ENCODE results near the gene FAM120B.

The FAM120B gene

DNA sequence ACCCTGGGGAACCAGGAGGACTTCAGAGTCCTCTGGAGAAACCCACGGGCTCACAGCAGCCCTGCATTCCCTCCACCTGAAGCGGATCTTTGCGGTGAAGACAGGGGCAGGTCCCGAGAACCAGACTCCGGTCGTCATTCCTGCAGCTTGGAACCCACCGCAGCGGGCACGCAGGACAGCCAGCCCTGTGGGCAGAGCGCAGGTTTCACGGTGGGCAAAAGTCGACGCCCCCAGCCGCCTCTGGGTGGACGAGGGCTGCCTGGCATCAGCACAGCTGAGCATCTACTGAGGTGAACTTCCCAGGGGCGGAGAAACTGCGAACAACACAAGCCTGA, 128.2 kb downstream of the FAM120B start:
- no peak for ATAC-seq
- Mint-ChIP-seq H3K4me3 (no peak overlapping the region), H3K9me3 (peaks cover 6% of the 10 kb centered on the region), H3K27me3 (peaks cover 25% of the 10 kb centered on the region), H3K4me1 (no peaks in the 10 kb centered on the region), H3K27ac (no peak overlapping the region), H3K36me3 (peaks cover 6% of the 10 kb centered on the region)

DNA sequence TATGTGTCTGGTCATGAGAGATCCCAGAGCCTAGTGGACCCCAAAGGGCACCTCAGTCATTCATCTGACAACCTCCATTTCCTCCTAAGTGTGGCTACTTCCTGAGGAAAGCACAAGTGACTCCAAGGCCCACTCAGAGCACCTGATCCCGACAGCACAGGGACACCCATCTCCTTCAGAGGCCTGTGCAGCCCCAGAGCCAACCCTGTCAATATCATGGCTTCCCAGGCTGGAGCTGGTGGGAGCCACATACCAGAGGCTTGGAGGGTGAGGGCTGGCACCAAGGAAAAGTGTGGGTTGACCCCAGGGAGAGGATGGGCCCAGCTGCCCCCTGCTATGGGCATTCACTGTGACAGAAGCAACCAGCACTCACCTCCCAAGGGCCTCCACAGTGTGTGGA, 129.2 kb downstream of the FAM120B start:
- Mint-ChIP-seq H3K27me3 (peaks cover 26% of the 10 kb centered on the region), H3K36me3 (peaks cover 6% of the 10 kb centered on the region), H3K27ac (no peak overlapping the region), H3K4me3 (no peak overlapping the region), H3K4me1 (no peaks in the 10 kb centered on the region), H3K9me3 (peaks cover 6% of the 10 kb centered on the region)
- no peak for ATAC-seq

DNA sequence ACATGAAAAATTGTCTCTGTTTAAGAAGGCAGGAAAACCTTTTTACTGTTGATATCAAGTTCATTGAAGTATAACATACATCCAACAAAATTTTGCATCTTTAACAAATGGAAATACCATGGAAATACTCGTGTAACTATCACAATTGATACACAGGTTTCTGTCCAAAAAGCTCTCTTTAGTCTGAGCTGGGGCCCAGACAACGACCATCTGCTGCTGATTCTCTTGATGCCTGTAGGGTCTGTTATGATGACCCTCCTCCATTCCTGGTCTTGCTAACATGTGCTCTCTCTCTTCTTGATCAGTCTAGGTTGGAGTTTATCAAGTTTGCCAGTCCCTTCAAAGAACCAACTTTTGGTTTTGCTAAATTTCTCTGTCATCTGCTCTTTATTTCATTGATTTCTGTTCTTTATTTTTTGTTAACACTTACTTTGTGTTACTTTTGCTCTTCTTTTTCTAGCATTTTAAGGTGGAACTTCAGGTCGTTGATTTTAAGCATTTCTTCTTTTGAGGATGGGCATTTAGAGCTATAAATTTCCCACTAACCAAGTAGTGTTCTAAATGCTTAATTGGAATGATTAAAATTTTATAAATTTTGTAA, 129.8 kb downstream of the FAM120B start:
- no peak for ATAC-seq
- peaks cover 6% of the 10 kb centered on the region for H3K36me3 Mint-ChIP-seq
- peaks cover 6% of the 10 kb centered on the region for H3K9me3 Mint-ChIP-seq
- H3K27me3 Mint-ChIP-seq: peaks cover 26% of the 10 kb centered on the region
- no peaks in the 10 kb centered on the region for H3K4me1 Mint-ChIP-seq
- H3K27ac Mint-ChIP-seq: no peak overlapping the region
- no peak overlapping the region for H3K4me3 Mint-ChIP-seq

DNA sequence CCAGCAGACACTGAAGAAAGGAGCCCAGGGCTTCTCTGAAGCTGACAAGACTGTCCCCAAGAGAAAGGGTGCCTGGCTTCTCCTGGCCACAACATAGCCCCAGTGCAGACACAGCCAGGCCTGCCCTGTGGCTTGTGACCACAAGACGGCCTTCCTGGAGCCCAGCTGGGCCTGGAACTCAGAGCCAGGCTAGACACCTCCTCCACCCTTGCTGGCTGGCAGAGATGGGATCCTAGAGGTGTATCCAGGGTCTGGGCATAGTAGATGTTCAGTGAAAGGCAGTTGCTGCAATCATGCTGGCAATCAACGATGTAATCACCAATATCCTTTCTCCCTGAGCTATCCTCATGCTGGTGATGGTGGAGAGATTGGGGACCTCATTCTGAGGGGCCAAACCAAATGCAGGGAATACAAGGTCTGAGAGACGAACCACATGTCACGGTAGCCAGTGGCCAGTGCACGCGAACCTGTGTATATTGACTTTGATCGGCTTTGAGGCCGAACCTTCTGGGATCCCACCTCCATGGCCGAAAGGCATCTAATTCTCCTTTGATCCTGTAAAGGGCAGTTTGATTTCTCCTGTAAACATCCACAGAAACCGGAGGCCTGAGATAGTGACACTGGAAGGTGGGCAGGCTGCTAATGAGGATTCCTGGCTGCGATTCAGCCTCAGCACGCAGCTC, 131.3 kb downstream of the FAM120B start:
- H3K36me3 Mint-ChIP-seq: peaks cover 6% of the 10 kb centered on the region
- H3K4me3 Mint-ChIP-seq: no peak overlapping the region
- H3K4me1 Mint-ChIP-seq: no peaks in the 10 kb centered on the region
- H3K9me3 Mint-ChIP-seq: peaks cover 6% of the 10 kb centered on the region
- no peak for ATAC-seq
- peaks cover 26% of the 10 kb centered on the region for H3K27me3 Mint-ChIP-seq
- no peak overlapping the region for H3K27ac Mint-ChIP-seq

DNA sequence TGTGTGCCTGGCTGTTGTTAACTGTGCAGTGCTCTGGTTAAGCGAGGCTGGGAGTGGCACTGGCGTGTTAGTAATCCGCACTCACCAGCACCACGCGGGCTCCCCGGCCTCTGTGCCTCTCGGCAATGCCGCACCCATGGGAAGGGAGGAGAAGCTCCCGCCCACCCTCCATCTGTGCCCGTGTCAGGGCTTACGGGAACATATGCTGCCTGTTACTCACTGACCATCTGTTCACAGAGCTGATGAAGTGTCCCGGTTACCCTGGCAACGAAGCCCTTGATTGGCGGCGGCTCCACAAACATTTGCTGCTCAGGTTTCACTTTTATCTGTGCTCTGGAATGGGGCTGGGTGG, 131.8 kb downstream of the FAM120B start:
- peak; percentile 47 for ATAC-seq
- Mint-ChIP-seq H3K9me3 (peaks cover 6% of the 10 kb centered on the region), H3K27me3 (peaks cover 26% of the 10 kb centered on the region), H3K27ac (no peak overlapping the region), H3K4me1 (no peaks in the 10 kb centered on the region), H3K36me3 (peaks cover 6% of the 10 kb centered on the region), H3K4me3 (no peak overlapping the region)

DNA sequence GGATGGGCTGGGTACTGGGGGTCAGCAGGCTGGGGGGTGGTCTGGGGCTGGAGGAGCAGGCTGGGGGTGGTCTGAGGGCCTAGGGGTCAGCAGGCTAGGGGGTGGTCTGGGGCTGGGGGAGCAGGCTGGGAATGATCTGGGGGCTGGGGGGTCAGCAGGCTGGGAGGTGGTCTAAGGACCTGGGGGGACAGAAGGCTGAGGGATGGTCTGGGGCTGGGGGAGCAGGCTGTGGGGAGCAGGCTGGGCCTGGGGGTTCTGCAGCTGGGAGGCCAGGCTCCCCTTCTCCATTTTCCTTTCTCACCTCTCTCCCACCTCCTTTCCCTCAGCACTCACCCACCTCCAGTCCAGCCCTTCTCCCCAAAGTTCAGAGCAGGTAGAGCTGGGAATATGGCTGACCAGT, 132.3 kb downstream of the FAM120B start:
- no peak for ATAC-seq
- Mint-ChIP-seq H3K27me3 (peaks cover 26% of the 10 kb centered on the region), H3K27ac (no peak overlapping the region), H3K4me3 (no peak overlapping the region), H3K9me3 (peaks cover 6% of the 10 kb centered on the region), H3K4me1 (no peaks in the 10 kb centered on the region), H3K36me3 (peaks cover 6% of the 10 kb centered on the region)

DNA sequence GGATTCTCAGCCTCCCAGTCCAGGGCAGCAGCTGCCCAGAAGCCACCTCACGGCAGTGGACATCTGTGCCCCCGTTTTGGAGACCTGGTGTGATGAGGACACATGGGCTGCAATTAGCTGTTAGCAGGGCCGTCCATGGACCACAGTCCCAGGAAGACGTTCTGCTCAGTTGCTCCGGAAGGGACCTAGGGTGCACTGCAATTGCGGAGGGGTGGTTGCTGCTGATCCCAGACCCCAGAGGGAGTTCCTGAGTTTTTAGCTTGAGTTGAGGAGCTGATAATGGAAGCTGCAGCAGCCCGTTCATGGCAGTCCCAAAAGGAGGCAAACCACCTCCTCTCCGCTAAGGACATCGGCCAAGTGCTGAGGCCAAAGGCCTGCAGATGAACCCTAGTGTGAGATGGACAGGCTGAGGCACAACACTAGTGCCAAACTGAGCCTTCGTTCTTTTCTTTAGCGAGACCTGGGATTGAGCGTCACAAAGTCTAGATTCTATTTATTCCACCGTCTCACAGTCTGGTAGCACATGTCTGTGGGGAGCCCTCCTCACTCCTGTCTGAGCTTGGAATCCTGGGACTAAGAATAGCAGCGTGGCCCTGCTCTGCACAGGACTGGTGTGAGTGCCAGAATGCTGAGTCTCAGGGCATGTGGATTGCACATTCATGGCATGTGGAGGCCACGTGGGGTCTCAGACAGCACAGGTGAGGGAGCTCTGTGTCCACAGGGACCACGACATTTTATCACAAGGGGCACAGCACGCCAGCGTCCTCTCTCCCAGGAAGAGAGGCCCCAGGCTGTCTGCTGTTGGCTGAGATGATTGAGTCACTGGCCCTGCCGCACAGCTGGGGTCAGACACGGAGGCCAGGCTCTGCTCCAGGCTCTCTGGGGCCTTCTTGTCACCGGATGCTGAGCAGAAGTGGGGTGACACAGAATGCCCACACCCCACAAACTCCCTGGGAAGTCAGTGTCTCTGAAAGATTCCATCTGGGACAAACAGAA, 133.1 kb downstream of the FAM120B start:
- Mint-ChIP-seq H3K27me3 (peaks cover 26% of the 10 kb centered on the region), H3K4me3 (no peak overlapping the region), H3K4me1 (no peaks in the 10 kb centered on the region), H3K36me3 (peaks cover 6% of the 10 kb centered on the region), H3K27ac (no peak overlapping the region), H3K9me3 (peaks cover 6% of the 10 kb centered on the region)
- no peak for ATAC-seq

DNA sequence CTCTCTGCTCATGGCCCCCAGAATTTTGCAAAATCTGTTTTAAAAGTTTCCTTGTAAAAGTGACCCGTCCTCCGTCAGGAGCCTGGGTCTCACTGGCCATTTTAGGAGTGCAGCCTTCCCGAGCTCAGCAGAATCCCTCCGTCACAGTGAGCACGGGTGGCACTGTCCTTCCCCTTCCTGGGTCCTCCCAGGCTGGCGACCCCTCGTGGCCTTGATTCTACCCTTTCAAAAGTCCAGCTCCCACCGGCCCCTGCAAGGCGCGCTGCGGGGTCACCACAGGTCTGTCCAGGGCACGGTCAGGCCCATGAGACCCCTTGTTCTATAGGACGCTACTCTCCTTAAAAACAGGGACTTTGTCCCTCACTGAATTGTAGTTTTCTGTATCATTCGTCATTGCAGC, 133.9 kb downstream of the FAM120B start:
- Mint-ChIP-seq H3K9me3 (peaks cover 6% of the 10 kb centered on the region), H3K27me3 (peaks cover 26% of the 10 kb centered on the region), H3K27ac (no peak overlapping the region), H3K4me1 (no peaks in the 10 kb centered on the region), H3K36me3 (peaks cover 6% of the 10 kb centered on the region), H3K4me3 (no peak overlapping the region)
- no peak for ATAC-seq

DNA sequence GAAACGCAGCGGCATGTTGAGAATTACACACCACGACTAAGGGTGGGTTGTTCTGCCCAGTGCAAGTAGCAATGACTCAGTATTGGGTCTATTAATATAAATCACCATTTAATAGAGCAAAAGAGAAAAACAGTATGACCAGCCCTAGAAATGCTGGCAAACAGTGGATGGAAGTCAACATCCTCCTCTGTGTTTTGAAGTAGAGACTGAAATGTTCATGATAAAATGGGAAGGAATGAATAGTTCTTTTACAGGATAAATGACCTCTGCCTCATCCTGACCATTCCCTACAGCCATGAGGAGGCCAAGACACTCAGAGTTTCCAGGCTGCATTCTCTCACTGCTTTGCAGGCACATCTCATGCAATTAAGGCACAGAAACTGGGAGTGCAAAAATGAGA, 134.8 kb downstream of the FAM120B start:
- H3K4me1 Mint-ChIP-seq: no peaks in the 10 kb centered on the region
- peaks cover 5% of the 10 kb centered on the region for H3K9me3 Mint-ChIP-seq
- ATAC-seq: no peak
- no peak overlapping the region for H3K27ac Mint-ChIP-seq
- H3K4me3 Mint-ChIP-seq: no peak overlapping the region
- peaks cover 4% of the 10 kb centered on the region for H3K36me3 Mint-ChIP-seq
- peaks cover 26% of the 10 kb centered on the region for H3K27me3 Mint-ChIP-seq

DNA sequence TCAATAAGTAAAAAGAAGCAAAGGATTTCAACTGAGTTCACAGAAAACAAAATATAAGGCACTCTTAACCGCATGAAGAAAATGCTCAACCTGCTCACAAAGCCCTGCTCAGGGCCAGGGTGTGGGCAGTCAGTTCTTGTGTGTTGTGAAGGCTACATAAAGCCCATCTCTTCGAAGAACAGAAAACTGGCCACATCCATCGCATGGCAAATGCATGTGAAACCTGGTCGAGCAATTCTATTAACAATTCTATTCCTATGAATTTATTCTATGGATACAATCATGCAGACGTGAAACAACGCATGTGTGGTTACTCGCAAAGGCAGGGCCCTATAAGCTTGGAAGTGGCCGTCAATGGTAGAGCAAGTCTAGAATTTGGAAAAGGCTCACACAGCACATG, 136.0 kb downstream of the FAM120B start:
- Mint-ChIP-seq H3K4me1 (no peaks in the 10 kb centered on the region), H3K27ac (no peak overlapping the region), H3K27me3 (peaks cover 30% of the 10 kb centered on the region), H3K9me3 (no peaks in the 10 kb centered on the region), H3K4me3 (no peak overlapping the region), H3K36me3 (no peaks in the 10 kb centered on the region)
- ATAC-seq: no peak

DNA sequence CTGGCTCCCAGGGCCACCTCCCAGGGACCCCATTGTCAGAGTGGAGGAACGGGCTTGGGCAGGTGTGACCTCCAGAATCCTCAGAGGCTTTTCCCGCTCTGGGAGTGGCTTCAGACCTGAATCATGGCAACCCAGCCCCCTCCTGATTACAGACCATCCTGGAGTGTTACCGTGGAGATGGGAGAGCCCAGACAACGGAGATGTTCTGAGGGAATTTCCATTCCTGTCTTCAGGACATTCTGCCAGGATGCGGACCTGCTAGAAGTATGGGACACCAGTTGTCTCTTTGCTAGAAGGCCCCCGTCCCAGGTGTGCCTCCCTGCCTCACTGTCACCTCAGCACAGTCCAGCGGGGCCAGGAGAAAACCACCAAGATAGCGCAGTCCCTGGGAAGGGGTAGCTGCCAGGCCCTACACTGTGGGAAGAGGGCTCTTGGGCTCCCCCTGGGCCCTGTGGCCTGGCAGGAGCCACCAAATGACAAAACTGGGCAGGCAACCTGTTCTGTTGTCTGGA, 136.6 kb downstream of the FAM120B start:
- no peak overlapping the region for H3K27ac Mint-ChIP-seq
- no peaks in the 10 kb centered on the region for H3K4me1 Mint-ChIP-seq

DNA sequence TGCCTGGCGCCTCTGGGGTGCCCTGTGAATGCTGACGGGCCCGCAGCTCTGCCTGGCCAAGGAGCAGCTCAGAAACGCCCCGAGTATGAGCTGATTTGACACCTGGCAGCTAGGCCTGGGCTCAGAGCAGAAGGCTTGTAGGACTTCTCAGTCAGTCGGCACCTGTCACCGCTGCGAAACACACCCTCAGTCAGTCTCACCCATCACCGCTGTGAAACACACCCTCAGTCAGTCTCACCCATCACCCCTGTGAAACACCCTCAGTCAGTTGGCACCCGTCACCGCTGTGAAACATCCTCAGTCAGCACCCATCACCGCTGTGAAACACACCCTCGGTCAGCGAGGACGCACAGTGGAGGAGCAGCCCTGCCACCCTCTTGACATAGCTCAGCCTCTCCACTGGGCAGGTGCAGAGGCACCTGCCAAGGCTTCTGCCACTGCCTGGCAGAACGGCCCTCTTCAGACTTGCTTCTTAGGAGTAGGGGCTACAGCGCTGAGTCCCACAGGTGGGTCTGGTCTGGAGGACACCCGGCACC, 137.6 kb downstream of the FAM120B start:
- Mint-ChIP-seq H3K36me3 (no peaks in the 10 kb centered on the region), H3K4me1 (no peaks in the 10 kb centered on the region), H3K9me3 (no peaks in the 10 kb centered on the region), H3K4me3 (no peak overlapping the region), H3K27me3 (peaks cover 19% of the 10 kb centered on the region), H3K27ac (no peak overlapping the region)
- ATAC-seq: no peak

More for the DNA sequence above, 136.6 kb downstream of the FAM120B start:
- no peaks in the 10 kb centered on the region for H3K9me3 Mint-ChIP-seq
- H3K4me3 Mint-ChIP-seq: no peak overlapping the region
- H3K27me3 Mint-ChIP-seq: peaks cover 24% of the 10 kb centered on the region
- ATAC-seq: no peak
- no peaks in the 10 kb centered on the region for H3K36me3 Mint-ChIP-seq

DNA sequence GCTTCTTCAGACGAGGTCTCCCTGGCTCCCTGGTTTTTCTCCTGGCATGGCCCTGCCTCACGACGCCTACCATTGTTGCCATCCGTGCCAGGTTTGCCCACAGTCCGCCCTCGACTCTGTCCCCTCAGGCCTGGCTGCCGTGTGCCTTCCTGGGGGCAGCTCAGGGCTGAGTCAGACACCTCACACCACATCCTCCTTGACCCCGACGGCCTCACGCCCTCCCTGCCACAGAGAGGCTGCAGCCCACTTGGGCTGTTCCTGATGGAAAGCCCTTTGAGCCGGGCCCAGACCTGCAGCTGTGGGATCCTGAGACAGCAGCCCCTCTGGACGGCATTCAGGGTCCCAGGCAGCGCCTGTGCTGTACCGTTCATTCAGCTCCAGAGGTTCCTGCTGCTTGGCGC, 138.3 kb downstream of the FAM120B start:
- no peaks in the 10 kb centered on the region for H3K36me3 Mint-ChIP-seq
- no peak for ATAC-seq
- H3K4me3 Mint-ChIP-seq: no peak overlapping the region
- H3K27ac Mint-ChIP-seq: no peak overlapping the region
- H3K4me1 Mint-ChIP-seq: no peaks in the 10 kb centered on the region
- H3K9me3 Mint-ChIP-seq: no peaks in the 10 kb centered on the region
- peaks cover 12% of the 10 kb centered on the region for H3K27me3 Mint-ChIP-seq

DNA sequence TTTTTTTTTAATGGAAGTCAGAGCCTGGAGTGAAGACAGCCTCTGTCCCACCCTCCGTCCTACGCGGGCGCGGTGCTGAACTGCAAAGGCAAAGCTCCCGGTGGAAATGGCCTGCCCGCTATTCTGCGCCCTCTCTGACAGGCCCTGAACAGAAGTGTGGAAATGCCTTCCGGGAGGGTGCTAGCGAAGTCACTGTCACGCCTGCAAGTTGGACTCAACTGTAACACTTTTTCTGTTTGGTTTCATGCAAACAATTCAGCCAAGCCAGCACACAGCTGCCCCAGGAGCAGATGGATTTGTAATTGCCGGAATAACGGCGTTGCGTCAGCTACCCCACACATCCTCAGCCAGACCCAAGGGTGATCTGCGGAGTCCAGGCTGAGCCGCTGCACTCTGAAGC, 138.9 kb downstream of the FAM120B start:
- no peaks in the 10 kb centered on the region for H3K9me3 Mint-ChIP-seq
- H3K4me1 Mint-ChIP-seq: no peaks in the 10 kb centered on the region
- ATAC-seq: no peak
- H3K27me3 Mint-ChIP-seq: peaks cover 11% of the 10 kb centered on the region
- no peak overlapping the region for H3K27ac Mint-ChIP-seq
- no peak overlapping the region for H3K4me3 Mint-ChIP-seq
- no peaks in the 10 kb centered on the region for H3K36me3 Mint-ChIP-seq

DNA sequence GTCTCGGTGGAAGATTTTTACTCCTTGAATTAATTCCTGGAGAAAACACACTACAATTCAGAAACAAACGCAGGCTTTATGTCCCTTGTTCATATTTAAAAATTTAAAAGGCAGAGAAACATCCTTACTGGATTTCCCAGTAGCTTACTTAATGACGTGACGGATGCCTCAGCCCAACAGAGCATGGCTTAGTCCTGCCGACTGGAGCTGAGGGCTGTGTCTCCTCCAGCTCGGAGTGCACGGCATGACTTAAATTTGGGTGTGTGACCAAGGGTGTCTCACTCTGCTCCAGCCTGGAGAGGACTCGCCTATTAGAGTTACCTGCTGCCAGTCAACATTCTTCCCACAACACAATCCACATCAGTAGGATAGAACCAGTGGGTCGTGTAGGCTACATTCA, 139.4 kb downstream of the FAM120B start:
- Mint-ChIP-seq H3K4me3 (no peak overlapping the region), H3K27me3 (peaks cover 11% of the 10 kb centered on the region), H3K9me3 (no peaks in the 10 kb centered on the region), H3K36me3 (no peaks in the 10 kb centered on the region), H3K4me1 (no peaks in the 10 kb centered on the region), H3K27ac (no peak overlapping the region)
- no peak for ATAC-seq

Measured in stimulated activated memory B cell treated with anti-CD40 and anti-IgM and Interleukin-4, amounts not matched to agents 10 μg/mL and 1 μg/mL and 100 μg/mL, for 72 hours (primary cell).